Neural crest cell (in vitro differentiated cells): ENCODE measurements around the gene SHC1. TPM values are rescaled to one million over a fixed set of nuclear protein-coding genes. Genes with fewer than 3 reads are reported as not detected.

Source experiments
- DNase-seq: peaks from one replicate; pipeline ENCODE4 v3.0.0; 2021; ENCODE audit warnings: low read depth, mixed read lengths, low spot score
- H3K27ac Mint-ChIP-seq: one replicate; pipeline ENCODE4 v1.8.0; 2021; ENCODE audit warnings: mild to moderate bottlenecking, mixed read lengths; ENCODE audit not compliant: unreplicated experiment
- H3K27me3 Mint-ChIP-seq: 2 replicates; pipeline ENCODE4 v1.8.0; 2021; ENCODE audit warnings: low read depth, mild to moderate bottlenecking, mixed read lengths
- H3K36me3 Mint-ChIP-seq: 2 replicates; pipeline ENCODE4 v1.8.0; 2021; ENCODE audit warnings: low read depth, mild to moderate bottlenecking, mixed read lengths
- H3K4me1 Mint-ChIP-seq: 2 replicates; pipeline ENCODE4 v1.8.0; 2021; ENCODE audit warnings: mixed read lengths
- H3K4me3 Mint-ChIP-seq: one replicate; pipeline ENCODE4 v1.8.0; 2021; ENCODE audit warnings: mild to moderate bottlenecking, mixed read lengths
- H3K9me3 Mint-ChIP-seq: 2 replicates; pipeline ENCODE4 v1.8.0; 2021; ENCODE audit warnings: mixed read lengths
- CTCF ChIP-seq: fragments of 200-600 bp; sonication (generic); conservative IDR thresholded peaks from 2 replicates; pipeline ENCODE4 v1.5.0; 2021; ENCODE audit warnings: antibody characterized with exemption, mild to moderate bottlenecking
- total RNA-seq: library from RNA; stranded (reverse); gene quantifications from 2 replicates; pipeline ENCODE4 v1.2.1, GENCODE V29; 2021

Gene SHC1
- total RNA-seq, 1 donor from 2014 or later = 92.9 TPM

- no peaks in the 10 kb centered on the region for H3K27me3 Mint-ChIP-seq
- DNase-seq = peak; percentile 85
- H3K9me3 Mint-ChIP-seq = no peaks in the 10 kb centered on the region
- H3K4me3 Mint-ChIP-seq = peak overlapping the region; percentile 71
- H3K27ac Mint-ChIP-seq = no peak overlapping the region
- peaks cover 29% of the 10 kb centered on the region for H3K4me1 Mint-ChIP-seq
- H3K36me3 Mint-ChIP-seq = no peaks in the 10 kb centered on the region
- TF ChIP-seq CTCF = peak; percentile 99
These were observed 46.7 kb upstream of the SHC1 start for GRCh38 chr1:155017041-155017945.

GRCh38 chr1:155016231-155016831, 45.8 kb upstream of the SHC1 start:
- DNase-seq = no peak
- H3K9me3 Mint-ChIP-seq = no peaks in the 10 kb centered on the region
- no peaks in the 10 kb centered on the region for H3K27me3 Mint-ChIP-seq
- no peaks in the 10 kb centered on the region for H3K36me3 Mint-ChIP-seq
- TF ChIP-seq CTCF = no peak
- H3K4me1 Mint-ChIP-seq = peaks cover 30% of the 10 kb centered on the region
- H3K4me3 Mint-ChIP-seq = no peak overlapping the region
- no peak overlapping the region for H3K27ac Mint-ChIP-seq

- no peak for DNase-seq
- Mint-ChIP-seq H3K27ac (no peak overlapping the region), H3K4me1 (peaks cover 30% of the 10 kb centered on the region), H3K9me3 (no peaks in the 10 kb centered on the region), H3K36me3 (no peaks in the 10 kb centered on the region), H3K4me3 (peak overlapping the region; percentile 41), H3K27me3 (no peaks in the 10 kb centered on the region)
- TF ChIP-seq CTCF = no peak
These were observed 45.1 kb upstream of the SHC1 start for GRCh38 chr1:155015527-155016230.

DNA sequence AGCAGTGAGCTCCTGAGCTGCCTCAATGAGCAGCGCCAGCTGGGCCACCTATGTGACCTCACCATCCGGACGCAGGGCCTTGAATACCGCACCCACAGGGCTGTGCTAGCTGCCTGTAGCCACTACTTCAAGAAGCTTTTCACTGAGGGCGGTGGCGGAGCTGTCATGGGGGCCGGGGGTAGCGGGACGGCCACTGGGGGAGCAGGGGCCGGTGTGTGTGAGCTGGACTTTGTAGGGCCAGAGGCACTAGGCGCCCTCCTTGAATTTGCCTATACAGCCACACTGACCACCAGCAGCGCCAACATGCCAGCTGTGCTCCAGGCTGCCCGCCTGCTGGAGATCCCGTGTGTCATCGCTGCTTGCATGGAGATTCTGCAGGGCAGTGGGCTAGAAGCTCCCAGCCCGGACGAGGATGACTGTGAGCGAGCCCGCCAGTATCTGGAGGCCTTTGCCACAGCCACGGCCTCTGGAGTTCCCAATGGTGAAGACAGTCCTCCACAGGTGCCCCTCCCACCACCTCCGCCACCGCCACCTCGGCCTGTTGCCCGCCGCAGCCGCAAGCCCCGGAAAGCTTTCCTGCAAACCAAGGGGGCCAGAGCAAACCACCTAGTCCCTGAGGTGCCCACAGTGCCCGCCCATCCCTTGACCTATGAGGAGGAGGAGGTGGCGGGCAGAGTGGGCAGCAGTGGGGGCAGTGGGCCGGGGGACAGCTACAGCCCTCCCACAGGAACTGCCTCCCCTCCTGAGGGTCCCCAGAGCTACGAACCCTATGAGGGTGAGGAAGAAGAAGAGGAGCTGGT, 44.4 kb upstream of the SHC1 start:
- Mint-ChIP-seq H3K9me3 (no peaks in the 10 kb centered on the region), H3K36me3 (no peaks in the 10 kb centered on the region), H3K4me1 (peaks cover 28% of the 10 kb centered on the region), H3K4me3 (no peak overlapping the region), H3K27me3 (no peaks in the 10 kb centered on the region), H3K27ac (no peak overlapping the region)
- no peak for DNase-seq
- no peak for TF ChIP-seq CTCF

DNA sequence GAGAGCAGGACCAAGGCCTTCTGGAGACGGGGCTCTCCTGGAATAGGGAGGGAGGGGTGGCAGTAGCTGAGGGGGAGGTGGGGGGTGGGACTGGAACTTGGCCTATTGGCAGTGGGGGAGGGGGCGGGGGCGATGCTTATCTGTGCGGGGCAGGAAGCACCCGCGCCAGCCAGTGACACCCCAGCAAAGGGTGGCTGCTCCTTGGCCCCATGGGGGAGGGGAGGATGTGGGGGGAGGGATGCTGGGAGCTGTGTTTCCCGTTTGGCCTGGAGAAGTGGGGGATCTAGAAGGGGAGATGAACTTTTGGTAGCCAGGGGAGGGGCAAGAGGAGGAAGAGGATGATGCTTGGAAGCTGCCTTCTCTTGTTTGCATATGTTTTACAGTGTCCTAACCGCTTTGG, 43.1 kb upstream of the SHC1 start:
- H3K4me3 Mint-ChIP-seq = no peak overlapping the region
- no peaks in the 10 kb centered on the region for H3K9me3 Mint-ChIP-seq
- H3K27ac Mint-ChIP-seq = no peak overlapping the region
- H3K4me1 Mint-ChIP-seq = peaks cover 15% of the 10 kb centered on the region
- H3K36me3 Mint-ChIP-seq = no peaks in the 10 kb centered on the region
- TF ChIP-seq CTCF = no peak
- no peak for DNase-seq
- H3K27me3 Mint-ChIP-seq = no peaks in the 10 kb centered on the region
